ENCODE results near the gene H1-8.
"Not testable (repeated sequence)": the region's sequence is repeated elsewhere in the genome, so short reads cannot be mapped to it uniquely, and the experiment has no call there.

Gene H1-8

GRCh38 chr3:129503471-129504291 is 39.3 kb upstream of the H1-8 start:
- Histone ChIP-seq H3K27ac (ENCODE audit: low read depth, low read length) (no peak overlapping the region), H3K4me3 (ENCODE audit: low read depth, low read length) (no peak overlapping the region), H3K4me1 (ENCODE audit: control insufficient read depth, insufficient read depth, low read length) (no peaks in the 10 kb centered on the region), H3K36me3 (ENCODE audit: control insufficient read depth, insufficient read depth, low read length) (peaks cover 35% of the 10 kb centered on the region; the same call in 1 of the 2 replicates), H3K9me3 (ENCODE audit: control insufficient read depth, insufficient read depth, low read length) (no peaks in the 10 kb centered on the region), H3K9ac (ENCODE audit: low read depth, low read length) (no peak overlapping the region), H3K27me3 (ENCODE audit: control insufficient read depth, insufficient read depth, low read length) (no peaks in the 10 kb centered on the region)

- Histone ChIP-seq H3K27ac (ENCODE audit: low read depth, low read length) (no peak overlapping the region), H3K4me3 (ENCODE audit: low read depth, low read length) (no peak overlapping the region), H3K27me3 (ENCODE audit: control insufficient read depth, insufficient read depth, low read length) (no peaks in the 10 kb centered on the region), H3K9ac (ENCODE audit: low read depth, low read length) (no peak overlapping the region), H3K36me3 (ENCODE audit: control insufficient read depth, insufficient read depth, low read length) (peaks cover 35% of the 10 kb centered on the region; the same call in 1 of the 2 replicates), H3K4me1 (ENCODE audit: control insufficient read depth, insufficient read depth, low read length) (no peaks in the 10 kb centered on the region), H3K9me3 (ENCODE audit: control insufficient read depth, insufficient read depth, low read length) (no peaks in the 10 kb centered on the region)
These were observed 38.4 kb upstream of the H1-8 start for GRCh38 chr3:129504471-129505100.

GRCh38 chr3:129505341-129505740 is 37.6 kb upstream of the H1-8 start:
- no peaks in the 10 kb centered on the region for H3K9me3 ChIP-seq (ENCODE audit: control insufficient read depth, insufficient read depth, low read length)
- peaks cover 33% of the 10 kb centered on the region; the same call in 1 of the 2 replicates for H3K36me3 ChIP-seq (ENCODE audit: control insufficient read depth, insufficient read depth, low read length)
- no peak overlapping the region for H3K4me3 ChIP-seq (ENCODE audit: low read depth, low read length)
- H3K27ac ChIP-seq (ENCODE audit: low read depth, low read length), result no peak overlapping the region
- H3K27me3 ChIP-seq (ENCODE audit: control insufficient read depth, insufficient read depth, low read length), result no peaks in the 10 kb centered on the region
- H3K9ac ChIP-seq (ENCODE audit: low read depth, low read length), result no peak overlapping the region
- no peaks in the 10 kb centered on the region for H3K4me1 ChIP-seq (ENCODE audit: control insufficient read depth, insufficient read depth, low read length)

- H3K27me3 ChIP-seq (ENCODE audit: control insufficient read depth, insufficient read depth, low read length), result no peaks in the 10 kb centered on the region
- H3K4me1 ChIP-seq (ENCODE audit: control insufficient read depth, insufficient read depth, low read length), result no peaks in the 10 kb centered on the region
- H3K36me3 ChIP-seq (ENCODE audit: control insufficient read depth, insufficient read depth, low read length), result peaks cover 28% of the 10 kb centered on the region; the same call in 1 of the 2 replicates
- H3K9me3 ChIP-seq (ENCODE audit: control insufficient read depth, insufficient read depth, low read length), result no peaks in the 10 kb centered on the region
- no peak overlapping the region for H3K9ac ChIP-seq (ENCODE audit: low read depth, low read length)
- no peak overlapping the region for H3K27ac ChIP-seq (ENCODE audit: low read depth, low read length)
- H3K4me3 ChIP-seq (ENCODE audit: low read depth, low read length), result no peak overlapping the region
These were observed 36.7 kb upstream of the H1-8 start for GRCh38 chr3:129506231-129506742.

GRCh38 chr3:129507181-129507831 is 35.7 kb upstream of the H1-8 start:
- no peak overlapping the region for H3K27ac ChIP-seq (ENCODE audit: low read depth, low read length)
- no peak overlapping the region for H3K4me3 ChIP-seq (ENCODE audit: low read depth, low read length)
- H3K4me1 ChIP-seq (ENCODE audit: control insufficient read depth, insufficient read depth, low read length), result no peaks in the 10 kb centered on the region
- H3K9ac ChIP-seq (ENCODE audit: low read depth, low read length), result no peak overlapping the region
- no peaks in the 10 kb centered on the region for H3K27me3 ChIP-seq (ENCODE audit: control insufficient read depth, insufficient read depth, low read length)
- H3K9me3 ChIP-seq (ENCODE audit: control insufficient read depth, insufficient read depth, low read length), result no peaks in the 10 kb centered on the region
- peaks cover 35% of the 10 kb centered on the region; the same call in 1 of the 2 replicates for H3K36me3 ChIP-seq (ENCODE audit: control insufficient read depth, insufficient read depth, low read length)

GRCh38 chr3:129512595-129512994 is 30.4 kb upstream of the H1-8 start:
- Histone ChIP-seq H3K9me3 (ENCODE audit: control insufficient read depth, insufficient read depth, low read length) (no peaks in the 10 kb centered on the region), H3K27ac (ENCODE audit: low read depth, low read length) (no peak overlapping the region), H3K4me3 (ENCODE audit: low read depth, low read length) (no peak overlapping the region), H3K9ac (ENCODE audit: low read depth, low read length) (no peak overlapping the region), H3K27me3 (ENCODE audit: control insufficient read depth, insufficient read depth, low read length) (no peaks in the 10 kb centered on the region), H3K36me3 (ENCODE audit: control insufficient read depth, insufficient read depth, low read length) (peaks cover 14% of the 10 kb centered on the region), H3K4me1 (ENCODE audit: control insufficient read depth, insufficient read depth, low read length) (no peaks in the 10 kb centered on the region)

- no peak overlapping the region for H3K4me3 ChIP-seq (ENCODE audit: low read depth, low read length)
- H3K9ac ChIP-seq (ENCODE audit: low read depth, low read length), result no peak overlapping the region
- H3K27ac ChIP-seq (ENCODE audit: low read depth, low read length), result no peak overlapping the region
- no peaks in the 10 kb centered on the region for H3K27me3 ChIP-seq (ENCODE audit: control insufficient read depth, insufficient read depth, low read length)
- no peaks in the 10 kb centered on the region for H3K4me1 ChIP-seq (ENCODE audit: control insufficient read depth, insufficient read depth, low read length)
- peaks cover 14% of the 10 kb centered on the region for H3K36me3 ChIP-seq (ENCODE audit: control insufficient read depth, insufficient read depth, low read length)
- no peaks in the 10 kb centered on the region for H3K9me3 ChIP-seq (ENCODE audit: control insufficient read depth, insufficient read depth, low read length)
These were observed 29.3 kb upstream of the H1-8 start for GRCh38 chr3:129513705-129514104.

- Histone ChIP-seq H3K36me3 (ENCODE audit: control insufficient read depth, insufficient read depth, low read length) (peaks cover 14% of the 10 kb centered on the region), H3K4me1 (ENCODE audit: control insufficient read depth, insufficient read depth, low read length) (no peaks in the 10 kb centered on the region), H3K27me3 (ENCODE audit: control insufficient read depth, insufficient read depth, low read length) (no peaks in the 10 kb centered on the region), H3K4me3 (ENCODE audit: low read depth, low read length) (no peak overlapping the region), H3K9ac (ENCODE audit: low read depth, low read length) (no peak overlapping the region), H3K9me3 (ENCODE audit: control insufficient read depth, insufficient read depth, low read length) (no peaks in the 10 kb centered on the region), H3K27ac (ENCODE audit: low read depth, low read length) (no peak overlapping the region)
These were observed 28.9 kb upstream of the H1-8 start for GRCh38 chr3:129514110-129514509.

GRCh38 chr3:129514563-129514962 is 28.4 kb upstream of the H1-8 start:
- H3K27ac ChIP-seq (ENCODE audit: low read depth, low read length), result no peak overlapping the region
- no peaks in the 10 kb centered on the region for H3K4me1 ChIP-seq (ENCODE audit: control insufficient read depth, insufficient read depth, low read length)
- H3K9ac ChIP-seq (ENCODE audit: low read depth, low read length), result no peak overlapping the region
- H3K36me3 ChIP-seq (ENCODE audit: control insufficient read depth, insufficient read depth, low read length), result peaks cover 14% of the 10 kb centered on the region
- no peaks in the 10 kb centered on the region for H3K9me3 ChIP-seq (ENCODE audit: control insufficient read depth, insufficient read depth, low read length)
- no peaks in the 10 kb centered on the region for H3K27me3 ChIP-seq (ENCODE audit: control insufficient read depth, insufficient read depth, low read length)
- H3K4me3 ChIP-seq (ENCODE audit: low read depth, low read length), result no peak overlapping the region

- H3K27me3 ChIP-seq (ENCODE audit: control insufficient read depth, insufficient read depth, low read length); H3K9ac ChIP-seq (ENCODE audit: low read depth, low read length); H3K27ac ChIP-seq (ENCODE audit: low read depth, low read length); H3K4me1 ChIP-seq (ENCODE audit: control insufficient read depth, insufficient read depth, low read length); H3K9me3 ChIP-seq (ENCODE audit: control insufficient read depth, insufficient read depth, low read length); H3K4me3 ChIP-seq (ENCODE audit: low read depth, low read length): not testable (repeated sequence)
- peaks cover 14% of the 10 kb centered on the region for H3K36me3 ChIP-seq (ENCODE audit: control insufficient read depth, insufficient read depth, low read length)
These were observed 27.7 kb upstream of the H1-8 start for GRCh38 chr3:129515108-129515820.
